ENCODE measurements around the gene IFT88. TPM values are rescaled to one million over a fixed set of nuclear protein-coding genes. Genes with fewer than 3 reads are reported as not detected.

Gene IFT88
- total and polyA plus RNA-seq, 2 of the 8 experiments (the other 6 are each of a cell fraction or from before 2014, with no cell fraction given), result 1.7 to 5.8 TPM

GRCh38 chr13:20616059-20616797 is 49.3 kb downstream of the IFT88 start:
- Histone ChIP-seq H3K4me1 (replicated peaks in 1 of 4; ENCODE audit: control insufficient read depth in 3 of 4, insufficient read depth in 4 of 4, low read length in 3 of 4) (no peaks in the 10 kb centered on the region), H4K91ac (replicated peaks; ENCODE audit: insufficient read length, low read length) (no peak overlapping the region), H3K36me3 (ENCODE audit: control insufficient read depth in 2 of 4, insufficient read depth in 4 of 4, low read length in 3 of 4) (no peaks in the 10 kb centered on the region), H4K20me1 (replicated peaks in 1 of 2; ENCODE audit: control insufficient read depth in 1 of 2, insufficient read depth in 2 of 2, low read length in 2 of 2) (no peaks in the 10 kb centered on the region), H3K18ac (ENCODE audit: extremely low read depth, low read length) (no peak overlapping the region), H2BK20ac (ENCODE audit: low read length) (no peak overlapping the region), H3K9me3 (ENCODE audit: insufficient read depth in 2 of 2, low read depth in 1 of 2, low read length in 1 of 2) (no peaks in the 10 kb centered on the region), H3K9ac (replicated peaks in 1 of 4; ENCODE audit: extremely low read depth in 1 of 4, low read depth in 3 of 4, low read length in 3 of 4) (no peak overlapping the region), H2AFZ (ENCODE audit: low read length) (no peak overlapping the region), H3K79me1 (ENCODE audit: low read depth, low read length) (no peaks in the 10 kb centered on the region), H3K79me2 (ENCODE audit: control insufficient read depth in 1 of 2, insufficient read depth in 2 of 2, low read length in 2 of 2) (no peaks in the 10 kb centered on the region), H2BK15ac (ENCODE audit: low read length) (no peak overlapping the region), H3K27me3 (replicated peaks in 1 of 4; ENCODE audit: control insufficient read depth in 3 of 4, extremely low read depth in 1 of 4, insufficient read depth in 3 of 4, low read length in 3 of 4) (no peaks in the 10 kb centered on the region), H3K23me2 (ENCODE audit: low read depth, low read length) (no peaks in the 10 kb centered on the region), H2BK5ac (ENCODE audit: low read depth, low read length) (no peak overlapping the region), H4K8ac (ENCODE audit: extremely low read depth, insufficient read depth, low read length) (no peak overlapping the region), H3K56ac (replicated peaks; ENCODE audit: insufficient read length, low read depth, low read length) (no peak overlapping the region), H2AK5ac (ENCODE audit: low read depth, low read length) (no peak overlapping the region), H3K4ac (replicated peaks; ENCODE audit: insufficient read length, low read depth, low read length) (no peak overlapping the region), H3K14ac (ENCODE audit: insufficient read length) (no peak overlapping the region), H4K5ac (ENCODE audit: insufficient read length, low read depth, low read length) (no peak overlapping the region), H3K23ac (ENCODE audit: insufficient read length) (no peak overlapping the region), H3K4me3 (ENCODE audit: extremely low read depth in 1 of 4, insufficient read depth in 2 of 4, low read depth in 3 of 4, low read length in 4 of 4) (no peak overlapping the region), H3K27ac (ENCODE audit: low read depth, low read length) (no peak overlapping the region), H2BK120ac (replicated peaks; ENCODE audit: low read depth, low read length) (no peak overlapping the region), H3K4me2 (ENCODE audit: insufficient read depth in 1 of 2, low read depth in 2 of 2, low read length in 2 of 2) (no peak overlapping the region), H2BK12ac (ENCODE audit: low read depth, low read length) (no peak overlapping the region)
- 93% methylated on average over 3 of the region's 3 CpGs; no CpG with 5 or more reads in 1 of the 2 experiments for whole genome bisulfite sequencing, 2 experiments (ENCODE audit: extremely low coverage in 1 of 2, insufficient coverage in 1 of 2, insufficient read length in 1 of 2, insufficient replicate concordance in 2 of 2, low coverage in 1 of 2, low lambda C conversion rate in 2 of 2, missing lambda C conversion rate in 1 of 2)
- DNase-seq (ENCODE audit: low read depth in 1 of 2, low spot score in 2 of 2), result no peak
- FAIRE-seq, result no peak
- ChIA-PET CTCF (ENCODE audit: partially characterized antibody) (no interaction called here), POLR2A (ENCODE audit: partially characterized antibody) (interaction anchor here (0.6 kb wide), 1 partner anchor 22 kb away, joined by 3 read pairs; no protein-coding TSS in a partner anchor)
- no peak for TF ChIP-seq EGR1 (IDR thresholded peaks at IDR 0.05; ENCODE audit: borderline replicate concordance, low read depth, low read length)
- TF ChIP-seq SP1 (IDR thresholded peaks at IDR 0.05; ENCODE audit: low read depth, low read length), result no peak
- no peak for TF ChIP-seq KDM5A (IDR thresholded peaks at IDR 0.05; ENCODE audit: low read length)
- TF ChIP-seq SP4 (IDR thresholded peaks at IDR 0.05; ENCODE audit: low read length), result no peak
- TF ChIP-seq CBX8 (IDR thresholded peaks at IDR 0.05; ENCODE audit: borderline replicate concordance, low read depth, low read length), result no peak
- no peak for TF ChIP-seq ZNF274 (IDR thresholded peaks at IDR 0.05; ENCODE audit: borderline replicate concordance, extremely low read depth, low read length)
- no peak for TF ChIP-seq KDM1A (IDR thresholded peaks at IDR 0.05; ENCODE audit: borderline replicate concordance, low read length)
- no peak for TF ChIP-seq ASH2L (IDR thresholded peaks at IDR 0.05; ENCODE audit: low read length)
- TF ChIP-seq EZH2 (IDR thresholded peaks at IDR 0.05; ENCODE audit: low read depth, low read length, severe bottlenecking), result no peak
- no peak for TF ChIP-seq POLR2A (IDR thresholded peaks at IDR 0.05; ENCODE audit: control extremely low read depth in 1 of 2, low read depth in 2 of 2, low read length in 2 of 2)
- TF ChIP-seq POLR2AphosphoS5 (IDR thresholded peaks at IDR 0.05; ENCODE audit: low read depth, low read length), result no peak
- TF ChIP-seq POU5F1 (IDR thresholded peaks at IDR 0.05; ENCODE audit: low read depth, low read length), result no peak
- no peak for TF ChIP-seq CHD1 (IDR thresholded peaks at IDR 0.05; ENCODE audit: low read depth, low read length)
- TF ChIP-seq RNF2 (IDR thresholded peaks at IDR 0.05; ENCODE audit: borderline replicate concordance, low read depth, low read length, missing control alignments, poor library complexity, severe bottlenecking), result no peak
- no peak for TF ChIP-seq CREB1 (IDR thresholded peaks at IDR 0.05)

Data from H1 (cell line).